ENCODE data around the gene THSD4.
"Not testable (repeated sequence)": the region's sequence is repeated elsewhere in the genome, so short reads cannot be mapped to it uniquely, and the experiment has no call there.

THSD4 gene

GRCh38 chr15:71364117-71364584, 248.9 kb downstream of the THSD4 start:
- H3K27ac Mint-ChIP-seq, result no peak overlapping the region
- no peaks in the 10 kb centered on the region for H3K9me3 Mint-ChIP-seq
- no peaks in the 10 kb centered on the region for H3K27me3 Mint-ChIP-seq
- DNase-seq (no peak), ATAC-seq (no peak)
- no peaks in the 10 kb centered on the region for H3K4me1 Mint-ChIP-seq
- H3K36me3 Mint-ChIP-seq (ENCODE audit: low read depth), result no peaks in the 10 kb centered on the region
- H3K4me3 Mint-ChIP-seq, result no peak overlapping the region

- Mint-ChIP-seq H3K27ac (no peak overlapping the region), H3K36me3 (ENCODE audit: low read depth) (no peaks in the 10 kb centered on the region), H3K4me1 (no peaks in the 10 kb centered on the region), H3K4me3 (no peak overlapping the region), H3K9me3 (peaks cover 4% of the 10 kb centered on the region), H3K27me3 (no peaks in the 10 kb centered on the region)
- no peak for ATAC-seq
- no peak for DNase-seq
Observed at GRCh38 chr15:71366522-71366921, 251.3 kb downstream of the THSD4 start.

GRCh38 chr15:71366926-71367325, 251.7 kb downstream of the THSD4 start:
- ATAC-seq (no peak), DNase-seq (no peak)
- Mint-ChIP-seq H3K4me3 (no peak overlapping the region), H3K36me3 (ENCODE audit: low read depth) (peaks cover 1% of the 10 kb centered on the region), H3K27ac (no peak overlapping the region), H3K9me3 (peaks cover 4% of the 10 kb centered on the region), H3K27me3 (no peaks in the 10 kb centered on the region), H3K4me1 (no peaks in the 10 kb centered on the region)

- H3K4me1 Mint-ChIP-seq; H3K4me3 Mint-ChIP-seq; H3K27ac Mint-ChIP-seq; H3K27me3 Mint-ChIP-seq; H3K36me3 Mint-ChIP-seq (ENCODE audit: low read depth); DNase-seq; H3K9me3 Mint-ChIP-seq; ATAC-seq: not testable (repeated sequence)
Observed at GRCh38 chr15:71367737-71368136, 252.5 kb downstream of the THSD4 start.

- not testable (repeated sequence) for H3K27me3 Mint-ChIP-seq; H3K4me3 Mint-ChIP-seq; H3K9me3 Mint-ChIP-seq; H3K36me3 Mint-ChIP-seq (ENCODE audit: low read depth); DNase-seq; ATAC-seq; H3K27ac Mint-ChIP-seq
- peaks cover 18% of the 10 kb centered on the region for H3K4me1 Mint-ChIP-seq
Observed at GRCh38 chr15:71372769-71373168, 257.5 kb downstream of the THSD4 start.

- H3K9me3 Mint-ChIP-seq, result peaks cover 4% of the 10 kb centered on the region
- H3K27me3 Mint-ChIP-seq, result peaks cover 5% of the 10 kb centered on the region
- DNase-seq, result no peak
- peaks cover 18% of the 10 kb centered on the region for H3K4me1 Mint-ChIP-seq
- no peak for ATAC-seq
- no peak overlapping the region for H3K4me3 Mint-ChIP-seq
- peaks cover 1% of the 10 kb centered on the region for H3K36me3 Mint-ChIP-seq (ENCODE audit: low read depth)
- no peak overlapping the region for H3K27ac Mint-ChIP-seq
Observed at GRCh38 chr15:71373917-71374316, 258.6 kb downstream of the THSD4 start.

- H3K27ac Mint-ChIP-seq, result no peak overlapping the region
- no peak for ATAC-seq
- peaks cover 5% of the 10 kb centered on the region for H3K27me3 Mint-ChIP-seq
- H3K4me1 Mint-ChIP-seq, result peaks cover 18% of the 10 kb centered on the region
- H3K36me3 Mint-ChIP-seq (ENCODE audit: low read depth), result peaks cover 1% of the 10 kb centered on the region
- no peak overlapping the region for H3K4me3 Mint-ChIP-seq
- DNase-seq, result no peak
- H3K9me3 Mint-ChIP-seq, result peaks cover 3% of the 10 kb centered on the region
Observed at GRCh38 chr15:71374607-71375352, 259.5 kb downstream of the THSD4 start.

- Mint-ChIP-seq H3K27me3 (peaks cover 5% of the 10 kb centered on the region), H3K4me1 (peaks cover 18% of the 10 kb centered on the region), H3K27ac (no peak overlapping the region), H3K9me3 (no peaks in the 10 kb centered on the region), H3K36me3 (ENCODE audit: low read depth) (peaks cover 1% of the 10 kb centered on the region), H3K4me3 (no peak overlapping the region)
- ATAC-seq (no peak), DNase-seq (no peak)
Observed at GRCh38 chr15:71375934-71376333, 260.7 kb downstream of the THSD4 start.

- Mint-ChIP-seq H3K4me3 (no peak overlapping the region), H3K36me3 (ENCODE audit: low read depth) (no peaks in the 10 kb centered on the region), H3K4me1 (peaks cover 3% of the 10 kb centered on the region), H3K9me3 (no peaks in the 10 kb centered on the region), H3K27ac (no peak overlapping the region), H3K27me3 (peaks cover 6% of the 10 kb centered on the region)
- DNase-seq (no peak), ATAC-seq (no peak)
Observed at GRCh38 chr15:71379893-71380292, 264.6 kb downstream of the THSD4 start.

- Mint-ChIP-seq H3K27me3 (peaks cover 5% of the 10 kb centered on the region), H3K9me3 (no peaks in the 10 kb centered on the region), H3K4me1 (peaks cover 1% of the 10 kb centered on the region), H3K4me3 (no peak overlapping the region), H3K27ac (no peak overlapping the region), H3K36me3 (ENCODE audit: low read depth) (no peaks in the 10 kb centered on the region)
- DNase-seq, result no peak
- no peak for ATAC-seq
Observed at GRCh38 chr15:71380345-71380744, 265.1 kb downstream of the THSD4 start.

- Mint-ChIP-seq H3K27ac (no peak overlapping the region), H3K4me3 (no peak overlapping the region), H3K36me3 (ENCODE audit: low read depth) (no peaks in the 10 kb centered on the region), H3K4me1 (no peaks in the 10 kb centered on the region), H3K9me3 (peaks cover 5% of the 10 kb centered on the region), H3K27me3 (peaks cover 16% of the 10 kb centered on the region)
- no peak for DNase-seq
- ATAC-seq, result no peak
Observed at GRCh38 chr15:71384501-71384900, 269.2 kb downstream of the THSD4 start.

- Mint-ChIP-seq H3K4me1 (no peaks in the 10 kb centered on the region), H3K9me3 (peaks cover 5% of the 10 kb centered on the region), H3K27me3 (peaks cover 16% of the 10 kb centered on the region), H3K4me3 (no peak overlapping the region), H3K36me3 (ENCODE audit: low read depth) (no peaks in the 10 kb centered on the region), H3K27ac (no peak overlapping the region)
- no peak for ATAC-seq
- no peak for DNase-seq
Observed at GRCh38 chr15:71385026-71385425, 269.8 kb downstream of the THSD4 start.

GRCh38 chr15:71385457-71385856, 270.2 kb downstream of the THSD4 start:
- Mint-ChIP-seq H3K27ac (no peak overlapping the region), H3K36me3 (ENCODE audit: low read depth) (no peaks in the 10 kb centered on the region), H3K4me3 (no peak overlapping the region), H3K4me1 (no peaks in the 10 kb centered on the region), H3K27me3 (peaks cover 16% of the 10 kb centered on the region), H3K9me3 (peaks cover 5% of the 10 kb centered on the region)
- ATAC-seq, result no peak
- no peak for DNase-seq

GRCh38 chr15:71386005-71386404, 270.7 kb downstream of the THSD4 start:
- H3K9me3 Mint-ChIP-seq, result peaks cover 5% of the 10 kb centered on the region
- H3K27ac Mint-ChIP-seq, result no peak overlapping the region
- H3K36me3 Mint-ChIP-seq (ENCODE audit: low read depth), result no peaks in the 10 kb centered on the region
- H3K4me3 Mint-ChIP-seq, result no peak overlapping the region
- H3K4me1 Mint-ChIP-seq, result no peaks in the 10 kb centered on the region
- DNase-seq (no peak), ATAC-seq (no peak)
- H3K27me3 Mint-ChIP-seq, result peaks cover 16% of the 10 kb centered on the region

GRCh38 chr15:71386448-71387236, 271.4 kb downstream of the THSD4 start:
- ATAC-seq, result no peak
- DNase-seq, result no peak
- Mint-ChIP-seq H3K4me1 (no peaks in the 10 kb centered on the region), H3K27ac (no peak overlapping the region), H3K27me3 (peaks cover 16% of the 10 kb centered on the region), H3K9me3 (peaks cover 5% of the 10 kb centered on the region), H3K4me3 (no peak overlapping the region), H3K36me3 (ENCODE audit: low read depth) (no peaks in the 10 kb centered on the region)

All from activated naive CD8-positive, alpha-beta T cell treated with anti-CD3 and anti-CD28 coated beads, Interleukin-2, amount 50 U/mL, for 24 hours (primary cell).